GM12878 (cell line): ENCODE measurements around the gene FOS.
"Not testable (repeated sequence)": the region's sequence is repeated elsewhere in the genome, so short reads cannot be mapped to it uniquely, and the experiment has no call there.

Experiments used
- BRCA1 ChIP-seq: IDR thresholded peaks from 2 replicates; pipeline ENCODE4 v1.6.1; 2011; ENCODE audit warnings: low read depth, low read length, improper control_type of control experiment
- CTCF ChIP-seq, 3 experiments: IDR thresholded peaks in 2 of 3; conservative IDR thresholded peaks in 1 of 3; 2 replicates each; pipeline ENCODE4 v1.5.1; 2011; ENCODE audit warnings: low read depth in 3 of 3, low read length in 3 of 3, mild to moderate bottlenecking in 3 of 3, control low read depth in 2 of 3, moderate library complexity in 2 of 3, inconsistent platforms in 1 of 3, mixed read lengths in 1 of 3; ENCODE audit not compliant: control insufficient read depth in 2 of 3, insufficient read depth in 1 of 3; ENCODE audit errors: extremely low read depth in 1 of 3
- EZH2 ChIP-seq: IDR thresholded peaks from 2 replicates; pipeline ENCODE4 v1.6.1; 2012; ENCODE audit warnings: low read depth, mild to moderate bottlenecking, control low read depth, inconsistent platforms, low read length, borderline replicate concordance; ENCODE audit not compliant: control insufficient read depth
- POLR2A ChIP-seq: IDR thresholded peaks from 2 replicates; pipeline ENCODE4 v1.6.1; 2011; ENCODE audit warnings: low read depth, mild to moderate bottlenecking, low read length
- POLR2AphosphoS5 ChIP-seq: IDR thresholded peaks from 2 replicates; pipeline ENCODE4 v1.6.1; 2011; ENCODE audit warnings: mild to moderate bottlenecking, low read length, inconsistent platforms
- RAD21 ChIP-seq: IDR thresholded peaks from 2 replicates; pipeline ENCODE4 v1.6.1; 2011; ENCODE audit warnings: mild to moderate bottlenecking, low read depth, low read length, moderate library complexity; ENCODE audit not compliant: insufficient read depth
- SUPT20H ChIP-seq: IDR thresholded peaks from 2 replicates; pipeline ENCODE4 v1.6.1; 2011; ENCODE audit warnings: low read depth, mild to moderate bottlenecking, low read length, moderate library complexity, borderline replicate concordance; ENCODE audit not compliant: control insufficient read depth
- TF ChIP-seq, protein P1 (sequence below): IDR thresholded peaks from 2 replicates; pipeline ENCODE4 v1.6.1; 2012; ENCODE audit warnings: low read depth, low read length, improper control_type of control experiment

DNA sequence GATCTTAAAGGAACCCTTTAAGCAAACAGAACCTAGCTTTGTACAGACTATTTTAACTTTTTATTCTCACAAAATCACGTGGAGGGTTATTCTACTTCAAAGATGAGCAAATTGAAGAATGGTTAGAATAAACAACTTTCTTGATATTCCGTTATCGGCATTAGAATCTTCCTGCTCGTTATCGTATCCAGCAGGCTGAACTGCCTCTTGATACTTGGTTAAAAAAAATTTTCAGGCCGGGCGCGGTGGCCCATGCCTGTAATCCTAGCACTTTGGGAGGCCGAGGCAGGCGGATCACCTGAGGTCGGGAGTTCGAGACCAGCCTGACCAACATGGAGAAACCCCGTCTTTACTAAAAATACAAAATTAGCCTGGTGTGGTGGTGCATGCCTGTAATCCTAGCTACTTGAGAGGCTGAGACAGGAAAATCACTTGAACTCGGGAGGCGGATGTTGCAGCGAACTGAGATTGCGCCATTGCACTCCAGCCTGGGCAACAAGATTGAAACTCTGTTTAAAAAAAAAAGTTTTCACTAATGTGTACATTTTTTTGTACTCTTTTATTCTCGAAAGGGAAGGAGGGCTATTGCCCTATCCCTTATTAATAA lies 4.0 kb downstream of the FOS start:
- TF ChIP-seq RAD21; CTCF (IDR thresholded peaks at IDR 0.05 in 2 of 3, conservative IDR thresholded peaks at IDR 0.05 in 1 of 3; ENCODE audit: control insufficient read depth in 2 of 3, extremely low read depth in 1 of 3, insufficient read depth in 1 of 3, low read depth in 3 of 3, low read length in 3 of 3); EZH2; BRCA1; POLR2AphosphoS5; SUPT20H; POLR2A: not testable (repeated sequence)
- TF ChIP-seq, protein P1, sequence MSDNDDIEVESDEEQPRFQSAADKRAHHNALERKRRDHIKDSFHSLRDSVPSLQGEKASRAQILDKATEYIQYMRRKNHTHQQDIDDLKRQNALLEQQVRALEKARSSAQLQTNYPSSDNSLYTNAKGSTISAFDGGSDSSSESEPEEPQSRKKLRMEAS: not testable (repeated sequence)
